Adrenal gland (tissue), 5 donors: ENCODE results near the gene KIAA0513.

Experiments used
- POLR2A ChIP-seq, 2 donors: fragments of 450-650 bp; IDR thresholded peaks; one replicate each; pipeline ENCODE4 v1.6.1; 2017; ENCODE audit warnings: antibody characterized with exemption in 2 of 2, mild to moderate bottlenecking in 2 of 2, moderate library complexity in 1 of 2
- TF ChIP-seq, protein P1 (sequence below), 6 experiments: fragments of 450-650 bp in 4 of 6; fragments of 200-600 bp in 2 of 6; sonication (generic) in 1 of 6; IDR thresholded peaks; 1 replicate in 5 of 6; 2 replicates in 1 of 6; pipeline versions ENCODE4 v1.5.1 to v1.8.0; 2016 to 2021; ENCODE audit warnings: antibody characterized with exemption in 6 of 6, mild to moderate bottlenecking in 2 of 6, moderate library complexity in 1 of 6
- donor health status: DM: no; HTN: no; CAD: no.

DNA sequence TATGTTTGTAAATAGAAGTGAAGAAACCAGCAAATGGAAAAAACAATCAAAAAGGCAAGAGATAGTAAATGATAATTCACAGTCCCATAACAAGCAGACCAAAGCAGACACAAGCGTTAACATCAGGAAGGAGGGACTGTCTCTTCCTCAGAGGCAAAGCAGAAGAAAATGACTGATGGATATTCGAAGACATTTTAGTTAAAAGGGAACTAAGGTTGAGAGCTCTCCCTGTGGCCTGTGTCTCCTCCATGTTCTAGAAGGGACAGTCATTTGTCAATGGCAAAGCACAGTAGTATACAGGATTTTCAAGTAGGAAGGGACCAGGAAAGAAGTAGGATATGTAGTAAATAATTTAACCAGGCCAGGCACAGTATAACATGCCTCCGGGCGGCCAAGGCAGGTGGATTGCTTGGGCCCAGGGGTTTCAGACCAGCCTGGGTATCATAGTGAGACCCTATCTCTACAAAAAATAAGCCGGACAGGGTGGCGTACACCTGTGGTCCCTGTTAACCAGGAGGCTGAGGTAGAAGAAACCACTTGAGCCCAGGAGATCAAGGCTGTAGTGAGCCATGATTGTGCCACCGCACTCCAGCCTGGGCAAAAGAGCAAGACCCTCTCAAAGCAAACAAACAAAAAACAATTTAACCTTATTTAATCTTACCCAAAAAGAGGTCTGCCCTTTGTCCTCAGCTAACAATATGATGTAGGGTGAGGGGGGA, 19.9 kb upstream of the KIAA0513 start:
- TF ChIP-seq, protein P1, sequence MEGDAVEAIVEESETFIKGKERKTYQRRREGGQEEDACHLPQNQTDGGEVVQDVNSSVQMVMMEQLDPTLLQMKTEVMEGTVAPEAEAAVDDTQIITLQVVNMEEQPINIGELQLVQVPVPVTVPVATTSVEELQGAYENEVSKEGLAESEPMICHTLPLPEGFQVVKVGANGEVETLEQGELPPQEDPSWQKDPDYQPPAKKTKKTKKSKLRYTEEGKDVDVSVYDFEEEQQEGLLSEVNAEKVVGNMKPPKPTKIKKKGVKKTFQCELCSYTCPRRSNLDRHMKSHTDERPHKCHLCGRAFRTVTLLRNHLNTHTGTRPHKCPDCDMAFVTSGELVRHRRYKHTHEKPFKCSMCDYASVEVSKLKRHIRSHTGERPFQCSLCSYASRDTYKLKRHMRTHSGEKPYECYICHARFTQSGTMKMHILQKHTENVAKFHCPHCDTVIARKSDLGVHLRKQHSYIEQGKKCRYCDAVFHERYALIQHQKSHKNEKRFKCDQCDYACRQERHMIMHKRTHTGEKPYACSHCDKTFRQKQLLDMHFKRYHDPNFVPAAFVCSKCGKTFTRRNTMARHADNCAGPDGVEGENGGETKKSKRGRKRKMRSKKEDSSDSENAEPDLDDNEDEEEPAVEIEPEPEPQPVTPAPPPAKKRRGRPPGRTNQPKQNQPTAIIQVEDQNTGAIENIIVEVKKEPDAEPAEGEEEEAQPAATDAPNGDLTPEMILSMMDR (IDR thresholded peaks at IDR 0.05), result no peak
- TF ChIP-seq POLR2A (IDR thresholded peaks at IDR 0.05), result no peak
